ENCODE data around the gene CCNE1.

CCNE1 gene

DNA sequence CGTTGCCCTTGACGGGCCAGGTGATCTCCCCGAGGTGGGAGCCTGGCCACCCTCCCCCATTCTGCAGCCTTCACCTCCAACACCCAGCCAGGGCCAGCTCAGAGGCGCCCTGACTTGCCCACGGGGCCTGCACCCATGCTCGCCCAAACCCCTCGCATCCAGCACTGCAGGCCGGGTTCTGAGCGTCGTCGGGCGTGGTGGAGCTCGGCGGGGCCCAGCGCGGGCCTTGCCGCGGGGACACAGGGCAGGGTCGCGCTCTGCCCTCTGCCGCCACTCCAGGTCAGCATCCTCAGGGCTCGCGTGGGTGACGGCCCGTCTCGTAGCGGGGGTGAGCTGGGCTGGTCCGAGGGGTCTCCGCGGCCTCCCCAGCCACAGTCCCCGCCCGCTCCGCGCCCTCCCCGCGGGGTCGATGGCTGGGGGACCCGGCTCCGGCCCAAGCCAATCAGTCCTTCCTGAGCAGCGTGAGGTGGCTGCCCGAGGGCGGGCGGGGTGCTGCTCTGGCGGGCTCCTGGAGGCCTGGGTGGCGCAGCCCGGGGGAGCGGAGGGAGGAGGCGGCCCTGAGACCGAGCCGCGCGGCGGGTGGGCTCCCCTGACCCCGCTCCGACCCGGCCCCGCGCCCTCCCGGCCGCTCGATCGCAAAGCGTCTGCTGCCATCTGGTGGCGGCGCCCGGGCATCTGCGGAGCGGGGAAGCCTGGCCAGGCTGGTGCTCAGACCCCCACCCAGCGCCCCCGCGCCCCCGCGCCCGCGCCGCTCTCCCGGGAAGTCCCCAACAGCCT lies 61.4 kb downstream of the CCNE1 start (continued):
- TF ChIP-seq, protein P1, sequence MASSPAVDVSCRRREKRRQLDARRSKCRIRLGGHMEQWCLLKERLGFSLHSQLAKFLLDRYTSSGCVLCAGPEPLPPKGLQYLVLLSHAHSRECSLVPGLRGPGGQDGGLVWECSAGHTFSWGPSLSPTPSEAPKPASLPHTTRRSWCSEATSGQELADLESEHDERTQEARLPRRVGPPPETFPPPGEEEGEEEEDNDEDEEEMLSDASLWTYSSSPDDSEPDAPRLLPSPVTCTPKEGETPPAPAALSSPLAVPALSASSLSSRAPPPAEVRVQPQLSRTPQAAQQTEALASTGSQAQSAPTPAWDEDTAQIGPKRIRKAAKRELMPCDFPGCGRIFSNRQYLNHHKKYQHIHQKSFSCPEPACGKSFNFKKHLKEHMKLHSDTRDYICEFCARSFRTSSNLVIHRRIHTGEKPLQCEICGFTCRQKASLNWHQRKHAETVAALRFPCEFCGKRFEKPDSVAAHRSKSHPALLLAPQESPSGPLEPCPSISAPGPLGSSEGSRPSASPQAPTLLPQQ (tag by site-specific recombination; IDR thresholded peaks at IDR 0.05): peak; percentile 86
- TF ChIP-seq, protein P2, sequence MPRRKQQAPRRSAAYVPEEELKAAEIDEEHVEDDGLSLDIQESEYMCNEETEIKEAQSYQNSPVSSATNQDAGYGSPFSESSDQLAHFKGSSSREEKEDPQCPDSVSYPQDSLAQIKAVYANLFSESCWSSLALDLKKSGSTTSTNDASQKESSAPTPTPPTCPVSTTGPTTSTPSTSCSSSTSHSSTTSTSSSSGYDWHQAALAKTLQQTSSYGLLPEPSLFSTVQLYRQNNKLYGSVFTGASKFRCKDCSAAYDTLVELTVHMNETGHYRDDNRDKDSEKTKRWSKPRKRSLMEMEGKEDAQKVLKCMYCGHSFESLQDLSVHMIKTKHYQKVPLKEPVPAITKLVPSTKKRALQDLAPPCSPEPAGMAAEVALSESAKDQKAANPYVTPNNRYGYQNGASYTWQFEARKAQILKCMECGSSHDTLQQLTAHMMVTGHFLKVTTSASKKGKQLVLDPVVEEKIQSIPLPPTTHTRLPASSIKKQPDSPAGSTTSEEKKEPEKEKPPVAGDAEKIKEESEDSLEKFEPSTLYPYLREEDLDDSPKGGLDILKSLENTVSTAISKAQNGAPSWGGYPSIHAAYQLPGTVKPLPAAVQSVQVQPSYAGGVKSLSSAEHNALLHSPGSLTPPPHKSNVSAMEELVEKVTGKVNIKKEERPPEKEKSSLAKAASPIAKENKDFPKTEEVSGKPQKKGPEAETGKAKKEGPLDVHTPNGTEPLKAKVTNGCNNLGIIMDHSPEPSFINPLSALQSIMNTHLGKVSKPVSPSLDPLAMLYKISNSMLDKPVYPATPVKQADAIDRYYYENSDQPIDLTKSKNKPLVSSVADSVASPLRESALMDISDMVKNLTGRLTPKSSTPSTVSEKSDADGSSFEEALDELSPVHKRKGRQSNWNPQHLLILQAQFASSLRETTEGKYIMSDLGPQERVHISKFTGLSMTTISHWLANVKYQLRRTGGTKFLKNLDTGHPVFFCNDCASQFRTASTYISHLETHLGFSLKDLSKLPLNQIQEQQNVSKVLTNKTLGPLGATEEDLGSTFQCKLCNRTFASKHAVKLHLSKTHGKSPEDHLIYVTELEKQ (tag by site-specific recombination; IDR thresholded peaks at IDR 0.05; ENCODE audit: borderline replicate concordance): no peak
- no peak for TF ChIP-seq ZNF366 (tag by site-specific recombination; conservative IDR thresholded peaks at IDR 0.05)
- TF ChIP-seq ZNF266 (tag by site-specific recombination; IDR thresholded peaks at IDR 0.05; ENCODE audit: low read depth): no peak
- TF ChIP-seq, protein P3, sequence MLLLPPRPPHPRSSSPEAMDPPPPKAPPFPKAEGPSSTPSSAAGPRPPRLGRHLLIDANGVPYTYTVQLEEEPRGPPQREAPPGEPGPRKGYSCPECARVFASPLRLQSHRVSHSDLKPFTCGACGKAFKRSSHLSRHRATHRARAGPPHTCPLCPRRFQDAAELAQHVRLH (tag by site-specific recombination; IDR thresholded peaks at IDR 0.05): no peak
- peak; percentile 95 for TF ChIP-seq BCL11B (tag by site-specific recombination; IDR thresholded peaks at IDR 0.05; ENCODE audit: low read depth)
- TF ChIP-seq WT1 (tag by site-specific recombination; IDR thresholded peaks at IDR 0.05): no peak
- peak; percentile 71 for TF ChIP-seq ZFHX2 (tag by site-specific recombination; conservative IDR thresholded peaks at IDR 0.05)
- TF ChIP-seq, protein P4, sequence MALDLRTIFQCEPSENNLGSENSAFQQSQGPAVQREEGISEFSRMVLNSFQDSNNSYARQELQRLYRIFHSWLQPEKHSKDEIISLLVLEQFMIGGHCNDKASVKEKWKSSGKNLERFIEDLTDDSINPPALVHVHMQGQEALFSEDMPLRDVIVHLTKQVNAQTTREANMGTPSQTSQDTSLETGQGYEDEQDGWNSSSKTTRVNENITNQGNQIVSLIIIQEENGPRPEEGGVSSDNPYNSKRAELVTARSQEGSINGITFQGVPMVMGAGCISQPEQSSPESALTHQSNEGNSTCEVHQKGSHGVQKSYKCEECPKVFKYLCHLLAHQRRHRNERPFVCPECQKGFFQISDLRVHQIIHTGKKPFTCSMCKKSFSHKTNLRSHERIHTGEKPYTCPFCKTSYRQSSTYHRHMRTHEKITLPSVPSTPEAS (tag by site-specific recombination; IDR thresholded peaks at IDR 0.05): no peak
- TF ChIP-seq GLIS1 (tag by site-specific recombination; IDR thresholded peaks at IDR 0.05): peak; percentile 94
- peak; percentile 64; the same call in 1 of the 2 replicates for TF ChIP-seq ZNF37A (tag by site-specific recombination; IDR thresholded peaks at IDR 0.05)
- no peak for TF ChIP-seq ZNF830 (tag by site-specific recombination; IDR thresholded peaks at IDR 0.05; ENCODE audit: low read depth)
- TF ChIP-seq, protein P5, sequence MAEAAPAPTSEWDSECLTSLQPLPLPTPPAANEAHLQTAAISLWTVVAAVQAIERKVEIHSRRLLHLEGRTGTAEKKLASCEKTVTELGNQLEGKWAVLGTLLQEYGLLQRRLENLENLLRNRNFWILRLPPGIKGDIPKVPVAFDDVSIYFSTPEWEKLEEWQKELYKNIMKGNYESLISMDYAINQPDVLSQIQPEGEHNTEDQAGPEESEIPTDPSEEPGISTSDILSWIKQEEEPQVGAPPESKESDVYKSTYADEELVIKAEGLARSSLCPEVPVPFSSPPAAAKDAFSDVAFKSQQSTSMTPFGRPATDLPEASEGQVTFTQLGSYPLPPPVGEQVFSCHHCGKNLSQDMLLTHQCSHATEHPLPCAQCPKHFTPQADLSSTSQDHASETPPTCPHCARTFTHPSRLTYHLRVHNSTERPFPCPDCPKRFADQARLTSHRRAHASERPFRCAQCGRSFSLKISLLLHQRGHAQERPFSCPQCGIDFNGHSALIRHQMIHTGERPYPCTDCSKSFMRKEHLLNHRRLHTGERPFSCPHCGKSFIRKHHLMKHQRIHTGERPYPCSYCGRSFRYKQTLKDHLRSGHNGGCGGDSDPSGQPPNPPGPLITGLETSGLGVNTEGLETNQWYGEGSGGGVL (tag by site-specific recombination; IDR thresholded peaks at IDR 0.05): 0 out of 2 replicates have a peak, but pooled peaks have one; percentile 20
- no peak for TF ChIP-seq ZSCAN16 (tag by site-specific recombination; IDR thresholded peaks at IDR 0.05)
- TF ChIP-seq ZBTB8A (tag by site-specific recombination; IDR thresholded peaks at IDR 0.05): peak; percentile 75
- TF ChIP-seq, protein P6, sequence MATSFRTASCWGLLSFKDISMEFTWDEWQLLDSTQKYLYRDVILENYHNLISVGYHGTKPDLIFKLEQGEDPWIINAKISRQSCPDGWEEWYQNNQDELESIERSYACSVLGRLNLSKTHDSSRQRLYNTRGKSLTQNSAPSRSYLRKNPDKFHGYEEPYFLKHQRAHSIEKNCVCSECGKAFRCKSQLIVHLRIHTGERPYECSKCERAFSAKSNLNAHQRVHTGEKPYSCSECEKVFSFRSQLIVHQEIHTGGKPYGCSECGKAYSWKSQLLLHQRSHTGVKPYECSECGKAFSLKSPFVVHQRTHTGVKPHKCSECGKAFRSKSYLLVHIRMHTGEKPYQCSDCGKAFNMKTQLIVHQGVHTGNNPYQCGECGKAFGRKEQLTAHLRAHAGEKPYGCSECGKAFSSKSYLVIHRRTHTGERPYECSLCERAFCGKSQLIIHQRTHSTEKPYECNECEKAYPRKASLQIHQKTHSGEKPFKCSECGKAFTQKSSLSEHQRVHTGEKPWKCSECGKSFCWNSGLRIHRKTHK (tag by site-specific recombination; IDR thresholded peaks at IDR 0.05): no peak
- no peak for TF ChIP-seq ZNF626 (tag by site-specific recombination; IDR thresholded peaks at IDR 0.05)
- TF ChIP-seq ZNF777 (tag by site-specific recombination; IDR thresholded peaks at IDR 0.05; ENCODE audit: borderline replicate concordance): peak; percentile 87
- peak; percentile 57 for TF ChIP-seq ZNF654 (tag by site-specific recombination; IDR thresholded peaks at IDR 0.05; ENCODE audit: low read depth)
- no peak for TF ChIP-seq PRDM1 (tag by site-specific recombination; IDR thresholded peaks at IDR 0.05)
- TF ChIP-seq, protein P7, sequence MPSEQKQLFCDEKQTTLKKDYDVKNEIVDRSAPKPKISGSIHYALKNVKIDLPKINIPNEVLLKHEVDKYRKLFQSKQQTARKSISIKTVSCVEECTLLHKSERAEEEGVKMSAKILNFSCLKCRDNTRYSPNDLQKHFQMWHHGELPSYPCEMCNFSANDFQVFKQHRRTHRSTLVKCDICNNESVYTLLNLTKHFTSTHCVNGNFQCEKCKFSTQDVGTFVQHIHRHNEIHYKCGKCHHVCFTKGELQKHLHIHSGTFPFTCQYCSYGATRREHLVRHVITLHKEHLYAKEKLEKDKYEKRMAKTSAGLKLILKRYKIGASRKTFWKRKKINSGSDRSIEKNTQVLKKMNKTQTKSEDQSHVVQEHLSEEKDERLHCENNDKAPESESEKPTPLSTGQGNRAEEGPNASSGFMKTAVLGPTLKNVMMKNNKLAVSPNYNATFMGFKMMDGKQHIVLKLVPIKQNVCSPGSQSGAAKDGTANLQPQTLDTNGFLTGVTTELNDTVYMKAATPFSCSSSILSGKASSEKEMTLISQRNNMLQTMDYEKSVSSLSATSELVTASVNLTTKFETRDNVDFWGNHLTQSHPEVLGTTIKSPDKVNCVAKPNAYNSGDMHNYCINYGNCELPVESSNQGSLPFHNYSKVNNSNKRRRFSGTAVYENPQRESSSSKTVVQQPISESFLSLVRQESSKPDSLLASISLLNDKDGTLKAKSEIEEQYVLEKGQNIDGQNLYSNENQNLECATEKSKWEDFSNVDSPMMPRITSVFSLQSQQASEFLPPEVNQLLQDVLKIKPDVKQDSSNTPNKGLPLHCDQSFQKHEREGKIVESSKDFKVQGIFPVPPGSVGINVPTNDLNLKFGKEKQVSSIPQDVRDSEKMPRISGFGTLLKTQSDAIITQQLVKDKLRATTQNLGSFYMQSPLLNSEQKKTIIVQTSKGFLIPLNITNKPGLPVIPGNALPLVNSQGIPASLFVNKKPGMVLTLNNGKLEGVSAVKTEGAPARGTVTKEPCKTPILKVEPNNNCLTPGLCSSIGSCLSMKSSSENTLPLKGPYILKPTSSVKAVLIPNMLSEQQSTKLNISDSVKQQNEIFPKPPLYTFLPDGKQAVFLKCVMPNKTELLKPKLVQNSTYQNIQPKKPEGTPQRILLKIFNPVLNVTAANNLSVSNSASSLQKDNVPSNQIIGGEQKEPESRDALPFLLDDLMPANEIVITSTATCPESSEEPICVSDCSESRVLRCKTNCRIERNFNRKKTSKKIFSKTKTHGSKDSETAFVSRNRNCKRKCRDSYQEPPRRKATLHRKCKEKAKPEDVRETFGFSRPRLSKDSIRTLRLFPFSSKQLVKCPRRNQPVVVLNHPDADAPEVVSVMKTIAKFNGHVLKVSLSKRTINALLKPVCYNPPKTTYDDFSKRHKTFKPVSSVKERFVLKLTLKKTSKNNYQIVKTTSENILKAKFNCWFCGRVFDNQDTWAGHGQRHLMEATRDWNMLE (tag by site-specific recombination; conservative IDR thresholded peaks at IDR 0.05; ENCODE audit: low read depth): no peak
- TF ChIP-seq SP2 (tag by site-specific recombination; IDR thresholded peaks at IDR 0.05): peak; percentile 46
- no peak for TF ChIP-seq OVOL3 (tag by site-specific recombination; IDR thresholded peaks at IDR 0.05)
- peak; percentile 73 for TF ChIP-seq ZNF341 (tag by site-specific recombination; IDR thresholded peaks at IDR 0.05; ENCODE audit: low read depth)

All from HEK293 (cell line).